Fibroblast of peridontal ligament (primary cell): ENCODE data around the gene GPC2.

ENCODE experiments used
- DNase-seq: peaks from one replicate; pipeline ENCODE4 v3.0.0-alpha.2; 2010; ENCODE audit errors: extremely low read depth

The GPC2 gene

DNA sequence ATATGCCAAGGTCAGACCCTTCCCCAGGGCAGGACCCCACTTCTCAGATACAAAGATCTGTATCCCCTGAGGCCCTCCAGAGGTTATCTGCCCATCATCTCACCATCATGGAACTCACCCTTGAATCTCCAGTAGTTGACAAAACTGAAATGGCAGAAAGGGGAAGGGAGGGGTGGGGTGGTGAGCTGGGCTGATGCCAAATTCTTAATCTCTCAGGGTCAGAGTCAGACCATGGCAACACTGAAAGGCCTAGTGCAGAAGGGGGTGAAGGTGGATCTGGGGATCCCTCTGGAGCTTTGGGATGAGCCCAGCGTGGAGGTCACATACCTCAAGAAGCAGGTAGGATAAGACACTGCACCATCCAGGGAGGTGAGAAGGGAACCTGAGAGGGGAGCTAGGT, 54.6 kb downstream of the GPC2 start:
- DNase-seq, result no peak

GRCh38 chr7:100122067-100122466, 55.1 kb downstream of the GPC2 start:
- no peak for DNase-seq

- no peak for DNase-seq
These were observed 56.5 kb downstream of the GPC2 start for GRCh38 chr7:100120733-100121036.

- DNase-seq, result peak; percentile 60
These were observed 57.0 kb downstream of the GPC2 start for GRCh38 chr7:100119970-100120732.
